GM19463 (cell line): ENCODE measurements around the gene DENND1A.
"Not testable (repeated sequence)": the region's sequence is repeated elsewhere in the genome, so short reads cannot be mapped to it uniquely, and the experiment has no call there.

Experiments used
- ATAC-seq: cut with Tn5 transposase; IDR thresholded peaks from one replicate; pipeline ENCODE4 v1.9.1; 2021; ENCODE audit warnings: mild to moderate bottlenecking, moderate library complexity; ENCODE audit not compliant: unreplicated experiment

Gene DENND1A

GRCh38 chr9:123636805-123637204 lies 293.1 kb downstream of the DENND1A start:
- ATAC-seq: not testable (repeated sequence)

DNA sequence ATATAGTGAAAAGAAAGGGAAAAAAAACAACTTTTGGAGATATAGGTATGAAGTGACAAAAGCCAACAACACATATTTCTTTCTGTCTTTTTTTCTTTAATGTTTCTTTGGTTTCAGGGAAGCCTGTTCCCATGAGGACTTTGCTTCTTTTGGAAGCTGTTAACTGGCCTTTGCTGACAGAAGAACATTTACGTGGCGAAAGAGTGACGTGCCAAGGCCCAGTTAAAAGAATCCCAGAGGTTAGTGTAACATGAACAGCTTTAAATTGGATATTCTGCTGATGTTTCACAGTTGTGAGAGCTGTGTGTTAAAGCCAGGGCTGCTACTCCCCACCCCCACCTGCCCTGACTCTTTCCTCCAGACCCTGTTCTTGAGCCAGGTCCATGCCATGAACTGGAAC lies 298.1 kb downstream of the DENND1A start:
- no peak for ATAC-seq

DNA sequence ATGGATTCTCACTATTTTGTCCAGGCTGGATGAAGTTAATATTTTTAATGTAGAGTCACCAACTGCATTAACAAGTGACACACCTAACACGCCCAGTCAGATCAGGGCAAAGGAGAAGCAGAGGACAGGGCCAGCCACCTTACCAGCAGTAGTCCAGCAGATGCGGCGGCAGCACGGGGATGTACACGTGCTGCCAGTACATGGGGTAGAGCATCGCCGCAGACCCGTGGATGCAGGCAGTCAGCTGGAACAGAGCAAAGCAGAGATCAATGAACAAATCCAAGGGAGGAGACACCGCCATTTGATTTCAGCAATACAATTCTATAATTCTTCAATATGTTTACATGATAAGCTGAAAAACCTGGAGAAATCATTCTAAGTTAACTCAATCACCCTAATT lies 299.7 kb downstream of the DENND1A start:
- no peak for ATAC-seq

GRCh38 chr9:123629531-123629930 lies 300.4 kb downstream of the DENND1A start:
- no peak for ATAC-seq

GRCh38 chr9:123622711-123623241 lies 307.1 kb downstream of the DENND1A start:
- ATAC-seq: no peak

DNA sequence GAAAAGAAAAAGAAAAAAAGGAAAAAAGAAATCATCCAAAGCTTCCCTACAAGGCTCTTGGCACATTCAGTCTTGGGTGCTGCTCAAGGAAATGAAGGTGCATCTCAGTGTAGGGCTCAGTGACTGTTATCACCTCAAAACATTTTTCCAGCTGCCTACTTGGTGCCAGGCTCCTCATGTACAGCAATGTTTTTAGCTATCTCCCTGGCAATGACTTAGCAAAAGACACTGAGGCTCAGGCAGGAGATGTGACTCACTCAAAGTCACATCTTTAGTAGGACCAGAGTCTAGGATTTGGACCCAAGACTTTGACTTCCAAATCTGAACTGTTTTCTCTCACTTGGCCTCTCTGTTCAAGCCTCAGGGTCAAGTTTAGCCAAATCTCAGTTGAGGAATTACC lies 309.7 kb downstream of the DENND1A start:
- no peak for ATAC-seq

DNA sequence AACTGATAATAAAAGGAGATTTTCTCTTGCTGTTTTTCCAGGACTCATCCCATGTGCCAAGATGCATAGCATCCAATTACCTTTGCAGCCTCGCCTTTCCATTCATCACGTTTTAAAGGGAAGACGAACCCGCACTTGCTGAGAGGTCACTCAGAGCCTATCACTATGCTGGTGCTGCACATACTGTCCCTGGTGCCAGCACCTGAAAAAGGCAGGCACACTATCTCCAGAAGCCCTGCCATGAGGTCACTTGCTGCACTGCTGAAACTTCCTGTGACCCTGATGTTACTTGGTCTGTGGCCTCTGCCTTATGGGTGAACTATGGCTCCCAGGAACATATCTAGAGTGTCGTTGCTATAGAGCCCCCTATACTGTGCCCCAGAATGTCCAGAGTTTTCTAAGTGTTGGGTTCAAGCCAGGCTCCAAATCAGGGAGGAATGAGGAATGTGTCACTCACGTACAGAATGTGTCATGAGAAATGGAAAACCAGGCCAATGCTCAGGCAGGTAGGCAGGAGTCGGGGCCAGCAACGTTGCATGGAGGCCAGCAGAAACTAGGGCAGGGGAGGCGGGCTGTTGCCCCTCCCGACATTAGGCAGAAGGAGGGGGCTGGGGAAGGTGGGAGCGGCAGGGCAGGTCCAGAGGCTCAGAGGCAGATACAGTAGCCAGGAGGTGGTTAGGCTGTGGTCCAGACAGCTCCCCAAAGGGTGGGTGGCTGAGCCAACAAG lies 311.8 kb downstream of the DENND1A start:
- ATAC-seq: no peak

- ATAC-seq: no peak
These were observed 312.6 kb downstream of the DENND1A start for GRCh38 chr9:123617286-123617685.

DNA sequence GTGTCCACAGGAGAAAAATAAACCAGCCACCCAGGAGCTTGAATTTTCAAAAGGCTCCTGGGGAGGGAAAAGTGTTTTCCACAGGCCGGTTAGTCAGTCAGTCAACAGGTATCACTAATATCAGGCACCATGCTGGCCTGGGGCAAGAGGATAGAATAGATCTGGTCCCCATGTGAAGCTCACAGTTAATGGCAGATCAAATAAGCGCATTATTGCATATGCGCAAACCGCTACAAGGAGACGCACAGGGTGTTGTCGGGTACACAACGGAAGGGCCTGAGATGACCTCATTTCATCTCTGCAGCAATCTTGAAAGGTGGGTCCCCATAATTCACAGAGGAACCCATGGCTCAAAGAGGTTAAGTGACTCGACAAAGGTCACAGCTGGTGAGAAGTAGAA lies 313.2 kb downstream of the DENND1A start:
- ATAC-seq: no peak

DNA sequence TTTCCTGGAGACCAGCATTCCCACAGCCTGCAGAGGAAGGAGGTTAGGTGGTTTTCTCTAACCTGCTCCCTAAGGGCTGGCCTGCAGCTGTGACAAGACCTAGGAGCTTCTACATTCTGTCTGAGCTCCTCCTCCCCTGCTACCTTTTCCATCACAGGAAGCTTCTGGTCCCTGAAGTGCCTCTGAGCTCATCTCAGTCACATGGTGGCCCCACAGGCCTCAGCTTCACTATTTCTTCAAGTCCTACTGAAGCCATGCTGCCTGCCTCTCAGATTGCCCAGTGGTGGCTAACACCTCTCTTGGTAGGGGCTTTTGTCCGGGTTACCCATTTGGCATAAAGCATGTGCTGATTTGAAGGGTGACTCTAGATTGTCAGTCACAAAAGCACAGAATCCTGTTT lies 314.5 kb downstream of the DENND1A start:
- peak; percentile 59 for ATAC-seq

- no peak for ATAC-seq
These were observed 315.3 kb downstream of the DENND1A start for GRCh38 chr9:123614306-123615263.

DNA sequence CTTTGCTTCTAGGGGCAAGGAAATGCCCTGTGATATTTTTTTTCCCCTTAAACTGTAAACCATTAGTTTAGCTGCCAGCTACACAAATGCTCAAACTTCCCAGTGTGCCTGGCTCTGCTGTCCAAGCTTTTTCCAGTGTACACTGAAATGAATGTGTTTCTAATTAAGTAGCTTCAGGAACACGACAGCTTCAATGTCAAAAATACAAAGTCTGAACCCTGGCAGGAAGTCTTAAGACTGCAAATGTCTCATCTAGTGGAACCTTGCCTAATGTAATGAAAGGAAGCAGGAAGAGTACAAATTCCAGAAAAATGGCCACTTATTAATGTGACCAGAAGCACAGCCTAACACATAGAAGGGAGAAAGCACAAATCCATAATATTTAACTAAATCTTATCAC lies 318.7 kb downstream of the DENND1A start:
- no peak for ATAC-seq

- no peak for ATAC-seq
These were observed 320.1 kb downstream of the DENND1A start for GRCh38 chr9:123609844-123610243.

DNA sequence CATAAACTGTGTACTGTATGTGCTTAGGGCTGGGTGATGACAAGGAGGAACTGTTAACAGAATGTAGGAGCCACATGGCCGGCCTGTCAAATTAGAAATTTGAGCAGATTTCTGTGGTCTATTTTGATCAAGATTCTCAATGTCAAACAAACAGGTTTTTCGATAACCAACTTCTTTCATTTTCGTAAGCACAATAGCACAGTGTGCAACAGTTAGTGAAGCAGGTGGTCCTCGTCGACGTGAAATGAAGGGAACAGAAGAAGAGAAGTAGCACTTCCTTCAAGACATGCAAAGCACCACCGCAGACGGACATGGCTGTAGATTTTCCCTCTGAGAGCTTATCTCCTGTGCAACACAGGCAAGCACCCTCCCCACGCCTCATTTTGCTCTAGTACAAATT lies 321.8 kb downstream of the DENND1A start:
- peak; percentile 96 for ATAC-seq

- ATAC-seq: no peak
These were observed 322.4 kb downstream of the DENND1A start for GRCh38 chr9:123607479-123607878.

DNA sequence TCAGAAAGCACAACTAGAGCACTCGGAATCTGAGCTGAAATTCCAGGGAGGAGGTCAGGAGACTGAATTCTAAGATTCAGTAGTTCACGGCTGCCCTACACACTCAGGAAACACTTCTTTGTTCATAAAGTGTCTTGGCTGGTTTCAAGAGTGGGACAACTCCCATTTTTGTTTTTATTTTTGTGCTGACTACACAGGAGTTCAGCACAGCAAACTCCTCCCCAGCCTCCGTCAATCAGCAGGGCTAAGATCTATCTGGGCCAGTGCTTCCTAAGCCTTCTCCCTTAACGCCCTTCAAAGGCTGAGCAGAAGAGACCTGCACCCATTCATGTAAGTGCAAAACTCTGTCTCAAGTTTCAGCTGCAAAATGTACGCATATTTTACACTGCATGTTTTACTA lies 323.8 kb downstream of the DENND1A start:
- ATAC-seq: no peak

GRCh38 chr9:123605286-123605685 lies 324.6 kb downstream of the DENND1A start:
- no peak for ATAC-seq

GRCh38 chr9:123604861-123605260 lies 325.1 kb downstream of the DENND1A start:
- no peak for ATAC-seq

DNA sequence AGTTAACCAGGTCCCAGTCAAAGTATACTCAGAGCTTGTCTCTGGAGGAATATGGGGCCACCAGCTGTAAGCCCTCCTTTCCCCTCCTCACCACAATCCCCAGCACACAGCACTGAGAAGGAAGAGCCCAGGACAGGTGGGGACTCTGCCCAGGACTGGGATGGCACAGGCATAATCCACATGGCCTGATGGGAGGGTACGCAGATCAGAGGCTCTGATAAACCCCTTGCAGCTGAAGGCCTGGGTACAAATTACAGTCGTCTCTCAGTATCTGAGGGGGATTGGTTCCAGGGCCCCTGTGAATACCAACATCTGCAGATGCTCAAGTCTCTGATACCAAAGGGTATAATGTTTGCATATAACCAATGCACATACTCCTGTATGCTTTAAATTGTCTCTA lies 328.1 kb downstream of the DENND1A start:
- no peak for ATAC-seq

DNA sequence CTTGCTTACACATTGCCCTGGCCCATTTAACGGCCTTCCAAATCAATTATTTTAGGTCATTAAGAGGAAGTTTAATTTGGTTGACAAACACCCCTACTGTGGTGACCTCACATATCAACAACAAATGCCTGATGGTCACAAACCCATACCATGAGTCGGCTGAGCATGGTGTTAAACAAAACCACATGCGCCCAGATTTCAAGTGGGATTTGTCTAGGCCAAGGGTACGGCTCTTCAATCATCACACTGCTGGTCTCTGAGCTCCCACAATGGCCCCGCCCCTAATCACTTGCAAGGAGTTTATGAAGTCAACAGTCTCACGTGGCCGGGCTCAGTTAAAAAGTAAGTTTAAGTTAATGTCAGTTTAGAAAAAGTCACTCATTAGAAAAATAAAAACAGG lies 330.1 kb downstream of the DENND1A start:
- no peak for ATAC-seq

DNA sequence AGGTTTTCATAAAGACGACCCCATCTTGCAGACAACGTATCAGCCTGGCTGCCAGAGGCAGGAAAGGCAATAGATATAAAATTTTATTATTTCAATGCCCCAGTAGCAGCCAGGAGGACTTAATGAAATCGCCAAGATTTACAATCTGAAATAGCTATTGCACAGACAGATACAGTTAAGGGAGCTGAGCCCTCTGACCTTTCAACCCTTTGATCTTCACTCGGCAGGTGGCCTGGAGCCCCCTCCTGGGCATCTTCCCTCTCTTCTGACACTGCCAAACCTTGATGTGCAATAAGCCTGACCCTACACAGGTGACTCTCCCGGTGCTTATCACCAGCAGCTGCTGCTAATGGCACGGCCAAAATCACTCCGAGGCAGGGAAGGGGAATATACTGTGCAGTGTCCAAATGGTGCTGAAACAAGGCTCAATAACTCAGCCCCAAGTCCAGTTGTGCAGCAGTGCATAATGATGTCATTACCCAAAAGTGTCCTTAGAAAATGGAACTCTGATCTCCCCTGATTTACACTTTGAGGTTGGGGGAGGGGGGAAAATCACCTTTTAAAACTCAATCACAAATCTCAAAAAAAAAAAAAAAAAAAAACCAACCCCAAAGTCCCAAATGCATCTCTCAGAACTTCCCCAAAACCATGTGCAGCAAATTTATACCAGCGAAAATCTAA lies 331.9 kb downstream of the DENND1A start:
- ATAC-seq: no peak
